ENCODE results near the gene SMKR1.
"Not testable (repeated sequence)": the region's sequence is repeated elsewhere in the genome, so short reads cannot be mapped to it uniquely, and the experiment has no call there.

Gene SMKR1

DNA sequence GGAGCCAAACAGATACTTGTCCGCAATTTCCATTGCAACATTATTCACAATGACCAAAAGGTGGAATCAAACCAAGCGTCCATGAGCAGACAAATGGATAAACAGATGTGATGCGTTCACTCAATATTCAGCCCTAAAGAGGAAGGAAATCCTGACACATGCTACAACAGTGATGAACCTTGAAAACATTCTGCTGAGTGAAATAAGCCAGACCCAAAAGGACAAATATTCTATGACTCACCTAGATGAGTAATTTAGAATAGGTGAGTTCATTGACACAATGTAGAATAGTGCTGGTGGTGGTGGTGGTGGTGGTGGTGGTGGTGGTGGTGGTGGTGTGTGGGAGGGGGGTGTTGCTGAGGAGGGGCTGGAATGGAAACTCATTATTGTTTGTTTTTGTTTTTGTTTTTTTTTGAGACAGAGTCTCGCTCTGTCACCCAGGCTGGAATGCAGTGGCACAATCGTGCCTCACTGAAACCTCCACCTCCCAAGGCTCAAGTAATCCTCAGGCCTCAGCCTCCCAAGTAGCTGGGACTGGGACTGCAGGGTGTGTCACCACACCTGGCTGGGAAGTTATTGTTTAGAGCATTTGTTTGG is 28.6 kb downstream of the SMKR1 start:
- no peak for DNase-seq

DNA sequence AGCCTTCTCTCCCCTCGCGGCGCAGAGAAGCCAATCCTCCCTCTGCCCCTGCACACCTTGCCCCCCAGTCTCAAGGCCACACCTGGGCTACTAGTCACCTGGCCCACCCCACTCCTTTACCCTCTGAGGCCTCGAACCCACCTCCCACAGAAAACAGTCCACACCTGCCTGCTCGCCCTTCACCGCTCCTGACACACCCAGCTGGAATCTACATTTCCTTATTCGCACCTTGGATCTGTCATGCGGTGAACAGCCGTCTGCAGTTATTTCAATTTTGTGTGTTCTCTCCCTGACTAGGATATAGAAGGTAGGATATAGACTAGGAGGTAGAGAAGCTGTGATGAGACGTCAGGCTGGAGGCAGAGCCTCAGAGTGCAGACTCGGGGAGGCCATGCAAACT is 29.4 kb downstream of the SMKR1 start:
- no peak for DNase-seq

DNA sequence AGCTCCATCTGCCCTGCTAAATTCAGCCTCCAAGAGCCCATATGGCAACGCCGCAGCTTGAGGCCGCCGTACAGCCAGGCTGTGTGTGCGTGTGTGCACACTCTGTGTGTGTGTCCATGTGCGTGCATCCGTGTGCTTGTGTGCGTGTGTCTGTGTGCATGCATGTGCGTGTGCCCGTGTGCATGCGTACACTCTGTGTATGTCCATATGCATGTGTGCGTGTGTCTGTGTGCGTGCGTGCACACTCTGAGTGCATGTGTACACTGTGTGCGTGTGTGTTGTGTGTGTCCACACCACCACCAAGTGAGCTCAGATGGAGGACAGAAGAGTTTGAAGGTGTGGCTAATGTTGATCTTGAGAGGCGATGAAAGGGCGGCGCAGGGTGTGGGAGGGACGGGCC is 30.0 kb downstream of the SMKR1 start:
- no peak for DNase-seq

DNA sequence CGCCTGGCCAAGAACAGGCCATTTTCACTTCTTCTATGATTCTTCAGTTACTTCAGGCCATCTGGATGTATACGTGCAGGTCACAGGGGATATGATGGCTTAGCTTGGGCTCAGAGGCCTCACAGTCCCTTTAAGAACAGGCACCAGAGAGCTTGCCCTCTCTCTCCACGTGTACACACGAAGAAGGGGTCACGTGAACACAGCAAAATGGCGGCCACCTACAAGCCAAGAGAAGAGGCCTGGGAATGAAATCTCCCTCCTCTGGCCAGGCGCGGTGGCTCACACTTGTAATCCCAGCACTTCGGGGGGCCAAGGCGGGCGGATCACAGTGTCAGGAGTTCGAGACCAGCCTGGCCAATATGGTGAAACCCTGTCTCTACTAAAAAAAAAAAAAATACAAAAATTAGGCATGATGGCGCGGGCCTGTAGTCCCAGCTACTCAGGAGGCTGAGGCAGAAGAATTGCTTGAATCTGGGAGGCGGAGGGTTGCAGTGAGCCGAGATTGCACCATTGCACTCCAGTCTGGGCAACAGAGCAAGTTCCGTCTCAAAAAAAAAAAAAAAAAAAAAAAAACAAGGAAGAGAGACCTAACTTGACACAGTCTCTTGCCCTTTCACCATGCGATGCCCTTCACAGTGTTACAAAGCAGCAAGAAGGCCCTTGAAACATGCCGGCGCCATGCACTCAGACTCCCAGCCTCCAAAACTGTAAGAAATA is 32.4 kb downstream of the SMKR1 start:
- not testable (repeated sequence) for DNase-seq

DNA sequence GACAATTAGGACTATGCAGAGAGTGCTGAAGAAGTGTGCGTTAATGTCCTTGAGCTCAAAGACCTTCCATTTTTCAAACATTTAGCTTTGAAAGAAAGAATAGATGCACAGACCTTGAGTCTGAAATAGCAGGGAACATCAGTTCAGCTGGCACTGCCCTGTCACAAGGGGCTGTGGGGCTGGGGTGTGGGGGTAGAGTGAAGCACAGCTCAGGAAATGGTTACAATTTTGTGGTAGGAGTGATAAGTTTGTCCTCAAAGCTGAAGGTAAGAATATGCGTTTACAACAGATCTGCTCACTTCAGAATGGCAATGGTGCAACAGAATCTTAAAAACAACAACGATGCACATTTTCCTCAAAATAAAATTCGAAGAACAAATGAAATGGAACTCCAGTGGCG is 33.6 kb downstream of the SMKR1 start:
- no peak for DNase-seq

DNA sequence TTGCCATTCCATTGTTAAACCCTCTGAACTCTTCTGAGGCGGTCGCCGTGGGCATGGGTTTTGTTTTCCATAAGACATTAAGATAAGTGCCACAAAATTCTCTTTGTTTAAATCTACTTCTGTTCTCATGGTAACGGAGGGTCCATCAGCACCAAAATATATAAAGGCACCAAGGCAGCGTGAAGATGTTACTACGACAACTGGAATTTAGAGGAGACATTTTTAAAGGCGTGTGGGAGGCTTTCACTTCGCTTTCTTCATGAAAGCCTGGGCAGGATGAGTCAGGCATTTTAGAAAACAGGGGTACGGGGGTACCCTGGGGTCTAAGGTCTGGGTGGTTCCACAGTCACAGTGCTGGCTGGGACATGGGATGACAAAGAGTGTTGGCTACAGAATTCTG is 34.0 kb downstream of the SMKR1 start:
- no peak for DNase-seq

DNA sequence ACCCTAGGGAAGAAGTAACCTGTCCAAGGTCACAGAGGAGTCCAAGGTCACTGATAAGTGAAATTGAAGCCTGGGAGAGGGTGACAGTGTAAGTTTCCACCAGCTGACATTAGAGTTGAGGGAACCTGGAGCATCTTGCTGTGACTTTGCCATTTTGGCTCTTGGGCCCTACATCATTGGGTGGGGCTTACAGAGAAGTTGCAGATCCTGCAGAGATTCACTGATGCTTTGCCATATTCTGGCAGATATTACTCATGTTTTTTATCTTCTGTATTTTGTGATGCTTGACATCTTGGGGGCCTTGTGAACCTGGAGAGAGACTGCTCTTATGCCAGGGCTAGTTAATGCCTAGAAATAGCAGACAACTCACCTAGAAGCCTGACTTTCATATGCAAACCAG is 36.5 kb downstream of the SMKR1 start:
- DNase-seq: no peak

DNA sequence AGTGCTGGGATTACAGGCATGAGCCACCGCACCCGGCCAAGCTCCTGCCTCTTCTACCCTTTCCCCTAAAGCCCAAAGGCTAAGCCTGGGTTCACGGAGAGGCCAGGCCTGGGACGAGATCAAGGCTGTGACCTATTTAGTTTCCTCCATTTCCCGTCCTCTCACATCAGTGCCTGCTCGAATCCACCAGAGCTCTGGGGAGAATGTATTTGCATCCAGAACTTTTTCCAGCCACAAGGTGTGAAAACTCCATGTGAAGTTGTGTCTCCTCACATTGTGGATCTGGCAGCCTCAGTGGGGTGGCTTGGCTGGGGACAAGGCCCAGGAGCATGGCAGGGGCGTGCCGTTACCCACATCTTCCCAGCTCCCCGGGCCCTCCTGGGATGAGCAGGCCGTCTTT is 38.0 kb downstream of the SMKR1 start:
- no peak for DNase-seq

DNA sequence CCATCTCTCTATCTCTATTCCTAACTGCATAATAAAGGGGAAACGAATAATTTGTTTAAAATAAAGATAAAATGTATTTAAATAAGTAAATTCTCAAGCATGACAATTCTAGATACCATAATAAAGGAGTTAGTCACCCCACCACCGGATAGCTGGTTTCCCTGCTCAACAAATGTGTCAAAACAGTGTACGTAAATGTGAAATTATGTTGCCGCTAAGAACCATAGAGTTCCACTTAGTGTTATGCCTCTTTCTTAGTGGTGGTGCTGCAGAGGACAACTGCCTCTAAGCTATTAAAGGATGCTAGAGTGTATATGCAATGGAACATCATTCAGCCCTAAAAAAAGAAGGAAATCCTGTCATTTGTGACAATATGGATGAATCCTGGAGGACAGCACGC is 42.4 kb downstream of the SMKR1 start:
- DNase-seq: no peak

DNA sequence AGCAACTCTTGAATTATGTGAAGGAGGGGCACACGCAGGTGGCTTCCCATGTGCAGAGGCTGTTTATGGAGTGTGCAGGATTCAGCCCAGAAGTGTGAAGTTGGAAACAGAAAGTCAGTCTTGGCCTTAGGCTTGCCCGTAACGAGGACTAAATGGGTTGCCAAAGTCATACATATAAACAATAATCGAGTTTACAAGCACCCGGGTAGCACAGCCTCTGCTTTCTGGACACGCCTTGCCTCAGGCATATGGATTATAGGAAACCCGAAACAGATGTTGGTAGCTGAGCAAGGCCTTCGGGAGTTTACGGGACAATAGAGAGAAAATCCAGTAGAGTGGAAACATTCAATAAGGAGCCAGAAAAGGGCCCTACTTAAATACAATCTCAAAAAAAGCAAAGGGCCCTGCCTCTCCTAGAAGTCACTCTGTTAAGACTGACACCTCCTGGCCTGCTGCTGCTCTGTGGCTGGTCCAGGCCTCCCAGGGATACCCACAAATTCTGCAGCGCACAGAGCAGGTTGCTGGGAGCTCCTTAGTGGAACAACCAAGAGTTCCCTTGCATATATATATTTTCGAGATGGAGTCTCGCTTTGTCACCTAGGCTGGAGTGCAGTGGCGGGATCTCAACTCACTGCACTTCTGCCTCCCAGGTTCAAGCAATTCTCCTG is 48.5 kb downstream of the SMKR1 start:
- no peak for DNase-seq

DNA sequence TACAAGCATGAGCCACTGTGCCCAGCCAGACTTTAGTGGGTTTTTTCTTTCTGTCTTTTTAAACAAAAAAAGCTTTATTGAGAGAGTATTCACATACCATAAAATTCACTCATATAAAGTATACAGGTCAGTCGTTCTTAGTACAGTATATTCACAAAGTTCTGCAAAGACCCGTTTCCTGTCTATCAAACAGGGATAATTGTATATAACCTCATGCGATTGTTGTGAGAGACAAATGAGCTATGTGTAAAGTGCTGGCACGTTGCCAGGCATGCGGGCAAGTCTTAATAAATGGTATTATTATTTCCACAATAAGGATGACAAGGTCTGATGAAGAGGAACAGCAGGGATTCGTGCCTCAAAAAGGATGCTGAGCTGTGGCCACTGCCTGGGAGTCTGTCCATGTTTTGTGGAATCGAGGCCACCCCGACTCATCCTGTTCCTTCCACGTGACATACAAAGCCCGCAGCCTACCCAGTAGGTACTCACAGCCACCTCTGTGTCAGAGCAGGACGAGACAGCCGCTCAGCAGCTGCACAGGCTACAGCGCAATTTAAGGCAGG is 51.6 kb downstream of the SMKR1 start:
- peak; percentile 92 to 94 for DNase-seq

DNA sequence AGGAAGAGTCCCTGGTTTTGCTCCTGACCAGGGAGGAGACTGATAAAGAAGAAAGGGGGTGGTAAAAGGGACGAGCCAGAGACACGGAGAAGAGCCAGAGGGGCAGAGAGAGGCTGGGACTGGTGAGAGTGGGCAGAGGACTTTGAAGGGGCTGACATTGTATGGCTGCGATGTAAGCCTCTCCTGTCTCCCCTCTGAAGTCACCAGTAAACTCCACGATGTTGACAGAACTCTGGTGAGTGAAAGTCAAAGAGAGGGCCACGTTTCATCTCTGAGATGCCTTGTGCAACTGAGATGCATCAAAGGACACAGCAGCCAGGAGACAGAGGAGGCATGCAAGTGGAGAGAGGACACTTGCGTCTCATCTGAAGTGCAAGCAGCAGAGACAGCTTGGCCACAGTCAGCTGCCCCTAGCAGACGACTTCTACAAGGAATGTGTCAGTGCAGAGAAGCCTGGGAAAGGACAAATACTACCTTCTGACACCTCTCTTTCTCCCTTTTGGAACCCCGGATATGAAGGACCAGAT is 54.3 kb downstream of the SMKR1 start:
- DNase-seq: no peak

DNA sequence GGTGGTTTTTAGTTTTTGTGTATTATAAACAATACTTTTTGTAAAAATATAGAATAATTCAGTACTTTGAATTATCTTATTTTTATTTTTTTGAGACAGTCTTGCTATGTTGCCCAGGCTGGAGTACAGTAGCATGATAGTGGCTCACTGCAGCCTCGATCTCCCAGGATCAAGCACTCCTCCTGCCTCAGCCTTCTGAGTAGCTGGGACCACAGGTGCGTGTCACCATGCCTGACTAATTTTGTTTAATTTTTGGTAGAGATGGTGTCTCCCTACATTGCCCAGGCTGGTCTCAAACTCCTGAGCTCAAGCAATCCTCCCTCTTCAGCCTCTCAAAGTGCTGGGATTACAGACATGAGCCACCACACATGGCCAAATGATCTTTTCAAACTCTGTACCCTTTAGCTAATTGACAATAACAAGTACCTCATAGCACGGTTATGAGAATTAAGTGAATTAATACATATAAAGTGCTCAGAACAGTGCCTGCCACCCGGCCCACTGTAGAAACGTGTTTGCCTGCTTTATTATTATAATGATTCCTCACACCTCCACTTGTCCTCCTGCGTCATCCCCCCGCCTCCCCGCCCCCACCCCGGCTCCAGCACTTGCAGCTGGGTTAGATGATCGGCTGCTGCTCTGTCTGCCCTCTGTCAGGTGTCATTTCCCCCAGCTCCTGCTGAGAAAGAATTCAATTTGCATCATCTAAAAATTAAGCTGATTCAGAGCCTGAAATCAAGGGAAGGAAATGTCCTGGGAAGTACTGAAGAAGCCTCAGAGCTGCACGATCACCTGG is 55.6 kb downstream of the SMKR1 start:
- DNase-seq: no peak

DNA sequence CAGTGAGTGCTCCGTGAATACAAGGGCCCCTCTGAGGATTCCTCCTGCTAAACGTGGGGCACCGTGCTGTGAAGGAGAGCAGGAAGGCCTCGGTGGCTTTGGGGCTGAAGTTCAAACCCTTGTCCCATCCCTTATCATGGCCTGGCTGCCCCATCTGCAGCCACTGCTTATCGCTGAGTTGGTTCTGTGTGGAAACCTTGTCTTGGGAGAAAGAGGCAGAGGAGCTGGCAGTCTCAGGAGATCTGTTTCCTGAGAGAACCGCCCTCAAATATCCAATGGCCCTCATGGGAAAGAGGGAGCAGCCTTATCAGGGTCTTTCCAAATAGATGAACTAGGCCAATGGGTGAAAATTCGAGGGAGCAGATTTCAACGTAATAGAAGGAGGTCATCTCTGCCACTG is 57.2 kb downstream of the SMKR1 start:
- no peak for DNase-seq

DNA sequence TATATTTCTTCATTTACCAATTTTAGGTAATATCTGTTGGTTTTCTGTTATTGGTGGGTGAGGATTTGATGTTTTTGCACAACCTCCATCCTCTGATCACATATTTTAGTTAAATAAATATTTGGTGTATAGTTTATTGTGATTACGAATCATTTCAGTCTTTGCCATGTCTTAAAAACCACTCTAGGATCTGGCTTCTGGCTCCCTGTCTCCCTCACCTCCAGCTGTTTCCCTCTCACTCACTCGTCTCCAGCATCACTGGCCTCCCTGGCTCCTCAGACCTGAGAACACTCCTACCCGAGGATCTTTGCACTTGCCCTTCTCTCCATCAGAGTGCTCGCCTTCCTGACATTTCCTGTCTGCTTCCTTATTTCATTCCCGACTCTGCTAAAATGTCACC is 58.5 kb downstream of the SMKR1 start:
- DNase-seq: no peak

DNA sequence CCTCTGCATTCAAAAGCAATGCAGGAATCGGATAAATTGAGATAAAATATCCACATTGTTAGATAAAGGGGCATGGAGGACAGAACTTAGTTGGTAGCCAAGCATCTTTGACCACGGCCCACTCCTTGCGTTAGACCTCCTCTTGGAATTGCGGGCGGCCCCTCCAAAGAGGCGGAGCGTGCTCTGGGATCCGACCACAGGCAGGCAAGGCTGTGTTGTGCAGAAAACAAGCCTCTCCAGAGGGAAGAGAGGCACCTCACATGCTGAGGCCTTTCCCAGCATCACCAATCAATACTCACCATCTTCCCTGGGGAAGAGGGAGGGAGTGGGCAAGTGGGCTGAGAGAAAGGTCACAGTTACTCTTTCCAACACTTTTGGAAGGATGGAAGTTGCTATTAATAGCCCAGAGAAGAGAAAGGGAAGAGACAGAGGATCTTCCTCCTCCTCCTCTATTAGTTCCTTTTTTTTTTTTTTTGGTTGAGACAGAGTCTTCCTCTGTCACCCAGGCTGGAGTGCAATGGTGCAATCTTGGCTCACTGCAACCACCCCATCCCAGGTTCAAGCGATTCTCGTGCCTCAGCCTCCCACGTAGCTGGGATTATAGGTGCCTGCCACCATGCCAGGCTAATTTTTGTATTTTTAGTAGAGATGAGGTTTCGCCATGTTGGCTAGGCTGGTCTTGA is 59.5 kb downstream of the SMKR1 start:
- DNase-seq: no peak
